Vagina (tissue), 2 donors: ENCODE measurements around the gene NEK6.

Experiments used
- POLR2A ChIP-seq, 2 donors: fragments of 450-650 bp; IDR thresholded peaks; one replicate each; pipeline ENCODE4 v1.6.1; 2017; ENCODE audit warnings: antibody characterized with exemption in 2 of 2, mild to moderate bottlenecking in 2 of 2, moderate library complexity in 2 of 2
- POLR2AphosphoS5 ChIP-seq, 2 donors: sonication (generic); formaldehyde crosslinking; IDR thresholded peaks; one replicate each; pipeline ENCODE4 v1.9.0; 2017; ENCODE audit warnings: antibody characterized with exemption in 2 of 2, mild to moderate bottlenecking in 2 of 2, low read depth in 1 of 2; ENCODE audit not compliant: insufficient read depth in 1 of 2
- TF ChIP-seq, protein P1 (sequence below), 3 experiments: fragments of 450-650 bp in 2 of 3; fragments of 200-600 bp in 1 of 3; sonication (generic) in 1 of 3; IDR thresholded peaks; one replicate each; pipeline ENCODE4 v1.5.1; 2017 to 2019; ENCODE audit warnings: antibody characterized with exemption in 3 of 3, mild to moderate bottlenecking in 2 of 3, moderate library complexity in 2 of 3

DNA sequence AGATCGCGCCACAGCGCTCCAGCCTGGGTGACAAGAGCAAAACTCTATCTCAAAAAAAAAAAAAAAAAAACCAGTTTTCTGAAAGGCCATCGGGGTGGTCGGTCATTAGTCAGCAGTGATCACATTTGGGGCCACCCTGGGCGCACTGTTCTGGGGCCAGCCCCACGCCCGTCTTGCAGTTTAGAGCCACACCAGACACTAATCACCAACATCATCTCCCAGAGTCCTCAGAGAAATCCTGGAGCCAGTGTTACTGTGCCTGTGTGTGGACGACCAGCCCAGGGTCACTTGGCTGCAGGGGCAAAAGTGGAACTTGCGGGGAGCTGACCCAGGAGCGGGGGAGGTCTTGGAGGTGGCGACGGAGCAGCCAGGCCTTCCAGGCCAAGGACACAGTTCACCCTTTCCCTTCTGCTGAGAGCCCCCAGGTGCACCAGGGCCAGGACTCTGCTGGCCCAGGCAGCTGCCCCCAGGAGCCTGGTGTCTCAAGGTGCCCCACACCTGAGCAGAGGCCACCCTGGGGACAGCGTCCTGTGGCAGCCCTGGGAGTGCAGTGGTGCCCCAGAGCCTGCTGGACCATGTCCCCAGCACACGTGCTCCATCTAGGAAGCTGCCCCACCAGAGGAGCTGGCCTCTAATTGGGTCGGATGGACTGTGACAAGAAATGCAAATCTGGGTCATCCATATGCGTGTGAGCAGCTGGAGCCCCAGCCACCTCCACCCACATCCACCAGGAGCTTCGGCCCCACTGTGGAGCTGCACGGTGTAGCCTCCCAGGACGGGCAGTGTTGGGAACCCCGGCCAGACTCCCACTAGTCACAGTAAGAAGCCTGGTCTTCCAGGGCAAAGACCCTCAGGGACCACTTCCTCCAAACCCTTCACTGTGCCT lies 51.1 kb downstream of the NEK6 start:
- TF ChIP-seq, protein P1, sequence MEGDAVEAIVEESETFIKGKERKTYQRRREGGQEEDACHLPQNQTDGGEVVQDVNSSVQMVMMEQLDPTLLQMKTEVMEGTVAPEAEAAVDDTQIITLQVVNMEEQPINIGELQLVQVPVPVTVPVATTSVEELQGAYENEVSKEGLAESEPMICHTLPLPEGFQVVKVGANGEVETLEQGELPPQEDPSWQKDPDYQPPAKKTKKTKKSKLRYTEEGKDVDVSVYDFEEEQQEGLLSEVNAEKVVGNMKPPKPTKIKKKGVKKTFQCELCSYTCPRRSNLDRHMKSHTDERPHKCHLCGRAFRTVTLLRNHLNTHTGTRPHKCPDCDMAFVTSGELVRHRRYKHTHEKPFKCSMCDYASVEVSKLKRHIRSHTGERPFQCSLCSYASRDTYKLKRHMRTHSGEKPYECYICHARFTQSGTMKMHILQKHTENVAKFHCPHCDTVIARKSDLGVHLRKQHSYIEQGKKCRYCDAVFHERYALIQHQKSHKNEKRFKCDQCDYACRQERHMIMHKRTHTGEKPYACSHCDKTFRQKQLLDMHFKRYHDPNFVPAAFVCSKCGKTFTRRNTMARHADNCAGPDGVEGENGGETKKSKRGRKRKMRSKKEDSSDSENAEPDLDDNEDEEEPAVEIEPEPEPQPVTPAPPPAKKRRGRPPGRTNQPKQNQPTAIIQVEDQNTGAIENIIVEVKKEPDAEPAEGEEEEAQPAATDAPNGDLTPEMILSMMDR (IDR thresholded peaks at IDR 0.05) = no peak
- TF ChIP-seq POLR2AphosphoS5 (IDR thresholded peaks at IDR 0.05; ENCODE audit: insufficient read depth in 1 of 2, low read depth in 1 of 2) (no peak), POLR2A (IDR thresholded peaks at IDR 0.05) (no peak)
